DOHH2 (cell line): ENCODE measurements around the gene SVIL.
A peak's percentile ranks its signal among the peaks of the same experiment; 100 is the strongest.

Experiments used
- H3F3A ChIP-seq: fragments of 200-600 bp; sonication (generic), shearing (Covaris generic); 2 replicates; pipeline ENCODE4 v1.6.0; 2016; ENCODE audit warnings: antibody characterized with exemption, mild to moderate bottlenecking; ENCODE audit not compliant: control insufficient read depth, insufficient read depth
- H3K27ac ChIP-seq: fragments of 200-600 bp; sonication (generic); 2 replicates; pipeline ENCODE4 v1.5.1; 2014; ENCODE audit warnings: low read depth, mild to moderate bottlenecking, low read length, moderate library complexity
- H3K27me3 ChIP-seq: fragments of 200-600 bp; sonication (generic); 2 replicates; pipeline ENCODE4 v1.6.1; 2014; ENCODE audit warnings: mild to moderate bottlenecking, low read length, mixed read lengths; ENCODE audit not compliant: control insufficient read depth
- H3K36me3 ChIP-seq: fragments of 200-600 bp; sonication (generic); 2 replicates; pipeline ENCODE4 v1.6.1; 2014; ENCODE audit warnings: mild to moderate bottlenecking, low read length, moderate library complexity, mixed read lengths; ENCODE audit not compliant: control insufficient read depth
- H3K4me1 ChIP-seq: fragments of 200-600 bp; sonication (generic); 2 replicates; pipeline ENCODE4 v1.6.1; 2014; ENCODE audit warnings: mild to moderate bottlenecking, low read length, mixed read lengths; ENCODE audit not compliant: control insufficient read depth
- H3K4me2 ChIP-seq: fragments of 200-600 bp; sonication (generic); 2 replicates; pipeline ENCODE4 v1.6.0; 2014; ENCODE audit warnings: mild to moderate bottlenecking, low read length, moderate library complexity
- H3K4me3 ChIP-seq: fragments of 200-600 bp; sonication (generic); 2 replicates; pipeline ENCODE4 v1.5.1; 2014; ENCODE audit warnings: mild to moderate bottlenecking, low read length, mixed read lengths
- H3K79me2 ChIP-seq: fragments of 200-600 bp; sonication (generic); 2 replicates; pipeline ENCODE4 v1.6.1; 2014; ENCODE audit warnings: mild to moderate bottlenecking, low read length, mixed read lengths; ENCODE audit not compliant: control insufficient read depth
- H3K9me2 ChIP-seq: fragments of 200-600 bp; sonication (generic); replicated peaks from 2 replicates; pipeline ENCODE4 v1.6.1; 2014; ENCODE audit warnings: mild to moderate bottlenecking, low read length, mixed read lengths; ENCODE audit not compliant: control insufficient read depth
- H3K9me3 ChIP-seq: fragments of 200-600 bp; sonication (generic); 2 replicates; pipeline ENCODE4 v1.6.1; 2014; ENCODE audit warnings: antibody characterized with exemption, low read length, mixed read lengths; ENCODE audit not compliant: control insufficient read depth, insufficient read depth
- H4K20me1 ChIP-seq: fragments of 200-600 bp; sonication (generic); 2 replicates; pipeline ENCODE4 v1.6.0; 2014; ENCODE audit warnings: low read depth, mild to moderate bottlenecking, antibody characterized with exemption, low read length, moderate library complexity; ENCODE audit not compliant: control insufficient read depth, insufficient read depth
- CTCF ChIP-seq: fragments of 200-600 bp; sonication (generic); IDR thresholded peaks from one replicate; pipeline ENCODE4 v1.5.1; 2014; ENCODE audit warnings: antibody characterized with exemption, mild to moderate bottlenecking, low read depth, low read length; ENCODE audit not compliant: poor library complexity, severe bottlenecking
- EZH2phosphoT487 ChIP-seq: fragments of 200-600 bp; sonication (generic); IDR thresholded peaks from 2 replicates; pipeline ENCODE4 v1.6.1; 2017; ENCODE audit warnings: borderline replicate concordance, mild to moderate bottlenecking, antibody characterized with exemption, low read length, moderate library complexity, mixed read lengths

SVIL gene

GRCh38 chr10:29501692-29502091 lies 133.1 kb downstream of the SVIL start:
- no peak for TF ChIP-seq EZH2phosphoT487
- no peak for TF ChIP-seq CTCF
- Histone ChIP-seq H3K9me2 (no peaks in the 10 kb centered on the region), H3K4me2 (no peak overlapping the region), H3K27ac (no peak overlapping the region), H3K36me3 (no peaks in the 10 kb centered on the region), H3K4me1 (no peaks in the 10 kb centered on the region), H3K4me3 (no peak overlapping the region), H3F3A (no peaks in the 10 kb centered on the region), H3K27me3 (no peaks in the 10 kb centered on the region), H3K79me2 (no peaks in the 10 kb centered on the region), H4K20me1 (no peaks in the 10 kb centered on the region), H3K9me3 (no peaks in the 10 kb centered on the region)

- Histone ChIP-seq H3K4me3 (no peak overlapping the region), H3K79me2 (no peaks in the 10 kb centered on the region), H3K9me3 (no peaks in the 10 kb centered on the region), H3F3A (no peaks in the 10 kb centered on the region), H3K27me3 (no peaks in the 10 kb centered on the region), H3K4me1 (no peaks in the 10 kb centered on the region), H3K27ac (no peak overlapping the region), H3K36me3 (no peaks in the 10 kb centered on the region), H3K9me2 (no peaks in the 10 kb centered on the region), H3K4me2 (no peak overlapping the region), H4K20me1 (no peaks in the 10 kb centered on the region)
- TF ChIP-seq CTCF = no peak
- no peak for TF ChIP-seq EZH2phosphoT487
Observed at GRCh38 chr10:29499993-29500537, 134.7 kb downstream of the SVIL start.

- Histone ChIP-seq H3K9me2 (no peaks in the 10 kb centered on the region), H3K79me2 (no peaks in the 10 kb centered on the region), H4K20me1 (no peaks in the 10 kb centered on the region), H3K9me3 (no peaks in the 10 kb centered on the region), H3K27ac (no peak overlapping the region), H3K4me2 (no peak overlapping the region), H3K4me1 (no peaks in the 10 kb centered on the region), H3K36me3 (no peaks in the 10 kb centered on the region), H3F3A (no peaks in the 10 kb centered on the region), H3K4me3 (no peak overlapping the region), H3K27me3 (no peaks in the 10 kb centered on the region)
- TF ChIP-seq CTCF = peak; percentile 95
- TF ChIP-seq EZH2phosphoT487 = no peak
Observed at GRCh38 chr10:29496341-29497162, 138.2 kb downstream of the SVIL start.
